Measurements from ENCODE around the gene UTRN. TPM values are rescaled to one million over a fixed set of nuclear protein-coding genes. Genes with fewer than 3 reads are reported as not detected.

Gene UTRN
- total RNA-seq, 8 experiments from 2014 or later: 14.8 to 176 (median 60.8) TPM

DNA sequence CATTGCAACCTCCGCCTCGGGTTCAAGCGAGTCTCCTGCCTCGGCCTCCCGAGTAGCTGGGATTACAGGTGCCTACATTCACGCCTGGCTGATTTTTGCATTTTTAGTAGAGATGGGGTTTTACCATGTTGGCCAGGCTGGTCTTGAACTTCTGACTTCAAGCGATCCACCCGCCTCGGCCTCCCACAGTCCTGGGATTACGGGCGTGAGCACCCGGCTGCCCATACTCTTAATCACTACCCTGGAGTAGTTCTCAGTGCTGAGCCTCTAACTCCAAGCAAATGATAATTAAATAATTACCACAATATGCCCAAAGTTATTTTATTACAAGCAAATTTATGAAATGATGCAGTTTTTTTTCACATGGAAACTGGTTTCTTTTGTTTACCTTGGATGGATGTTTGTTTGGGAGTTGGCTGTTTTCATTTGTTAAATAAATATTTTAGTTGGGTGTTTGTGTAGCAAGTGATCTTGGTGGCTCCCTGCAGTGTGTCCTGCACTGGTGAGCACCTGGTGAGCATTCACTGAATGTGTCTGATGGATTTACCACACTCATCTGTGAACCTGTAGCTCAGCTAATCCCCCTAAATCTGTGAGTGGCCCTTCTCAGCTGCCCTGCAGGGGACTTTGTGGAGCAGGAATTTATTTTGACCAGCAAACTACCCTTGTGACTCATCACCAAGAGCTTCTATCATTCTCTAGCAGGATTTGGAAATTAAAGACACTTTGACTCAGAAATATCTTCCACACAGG is 36.9 kb downstream of the UTRN start:
- Histone ChIP-seq H3K27ac (no peak overlapping the region), H3K4me1 (replicated peaks in 1 of 2) (peaks cover 13 to 14% of the 10 kb centered on the region in 2 donors), H3K4me3 (no peak overlapping the region)
- in situ Hi-C loops (cut with MboI; ENCODE audit: low pct_unique_long_range_greater_than_20kb in 2 of 9, low sequenced_read_pairs in 9 of 9, unreplicated experiment in 9 of 9): no loop called here
- 67 to 100% (median 92%) methylated on average over 2 to 10 of the region's 12 CpGs; no CpG with 5 or more reads in 4 of the 10 experiments for WGBS, 10 experiments
- no peak for ATAC-seq (replicated peaks in 6 of 8)

GRCh38 chr6:144325232-144325631 is 40.1 kb downstream of the UTRN start:
- no peak for ATAC-seq (replicated peaks in 6 of 8)
- in situ Hi-C loops (cut with MboI; ENCODE audit: low pct_unique_long_range_greater_than_20kb in 2 of 9, low sequenced_read_pairs in 9 of 9, unreplicated experiment in 9 of 9): no loop called here

DNA sequence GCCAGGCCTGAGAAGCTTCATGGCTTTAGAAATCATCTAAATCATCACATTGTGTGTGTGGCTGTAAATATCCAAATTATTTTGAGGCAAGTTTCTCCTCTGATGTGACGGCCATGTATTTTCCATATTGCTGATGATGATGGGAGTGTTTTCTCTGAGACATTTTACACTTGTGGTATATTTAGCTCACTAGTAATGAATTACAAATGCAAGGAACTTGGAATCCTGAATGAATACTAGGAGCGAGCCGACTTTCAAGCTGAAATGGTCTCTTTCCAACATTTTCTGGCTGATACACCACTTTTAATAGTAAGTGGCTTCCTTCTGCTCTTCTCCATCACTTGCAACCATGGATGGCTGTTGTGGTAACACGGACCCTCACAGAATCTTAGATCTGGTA is 41.3 kb downstream of the UTRN start:
- WGBS, 10 experiments: 0 to 100% (median 80%) methylated on average over 1 to 4 of the region's 4 CpGs; no CpG with 5 or more reads in 1 of the 10 experiments
- in situ Hi-C loops (cut with MboI; ENCODE audit: low pct_unique_long_range_greater_than_20kb in 2 of 9, low sequenced_read_pairs in 9 of 9, unreplicated experiment in 9 of 9): no loop called here
- Histone ChIP-seq H3K4me3 (no peak overlapping the region), H3K27ac (no peak overlapping the region), H3K4me1 (replicated peaks in 1 of 2) (peaks cover 0 to 11% of the 10 kb centered on the region in 2 donors)
- peak in 3 of 8 experiments; percentile 50 to 66 (median 65) for ATAC-seq (replicated peaks in 6 of 8)

More at GRCh38 chr6:144325232-144325631, 40.1 kb downstream of the UTRN start:
- no peak overlapping the region for H3K4me3 ChIP-seq
- no peak overlapping the region for H3K27ac ChIP-seq
- 86 to 100% (median 95%) methylated on average over 1 of the region's 1 CpG; no CpG with 5 or more reads in 6 of the 10 experiments for WGBS, 10 experiments
- peaks cover 10 to 19% of the 10 kb centered on the region in 2 donors for H3K4me1 ChIP-seq (replicated peaks in 1 of 2)

DNA sequence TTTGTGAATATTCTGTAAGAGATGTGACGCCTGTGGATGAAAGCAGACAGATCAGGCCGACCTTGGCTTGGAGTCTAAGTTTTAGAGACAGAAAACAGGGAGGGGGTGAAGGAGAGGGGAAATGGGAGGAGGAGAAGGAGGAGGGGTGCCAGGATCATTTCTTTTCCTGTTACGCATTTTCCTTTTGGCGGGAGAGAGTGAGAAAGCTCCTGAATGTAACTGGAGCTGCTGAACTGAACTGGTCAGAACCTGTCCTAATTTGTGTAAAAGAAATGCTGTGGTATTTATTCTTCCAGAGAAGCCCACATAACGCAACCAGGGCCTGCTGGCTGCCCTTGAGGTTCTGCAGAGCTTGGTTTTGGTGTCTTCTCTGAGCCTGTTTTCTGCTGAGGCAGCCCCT is 41.9 kb downstream of the UTRN start:
- H3K4me3 ChIP-seq: no peak overlapping the region
- in situ Hi-C loops (cut with MboI; ENCODE audit: low pct_unique_long_range_greater_than_20kb in 2 of 9, low sequenced_read_pairs in 9 of 9, unreplicated experiment in 9 of 9): no loop called here
- WGBS, 10 experiments: 60 to 100% (median 73%) methylated on average over 1 to 3 of the region's 5 CpGs; no CpG with 5 or more reads in 6 of the 10 experiments
- H3K4me1 ChIP-seq (replicated peaks in 1 of 2): peaks cover 0 to 11% of the 10 kb centered on the region in 2 donors
- H3K27ac ChIP-seq: peak overlapping the region in 1 of 2 donors; percentile 48
- peak in 5 of 8 experiments; percentile 54 to 74 (median 61) for ATAC-seq (replicated peaks in 6 of 8)

GRCh38 chr6:144330017-144330987 is 45.2 kb downstream of the UTRN start:
- in situ Hi-C loops (cut with MboI; ENCODE audit: low pct_unique_long_range_greater_than_20kb in 2 of 9, low sequenced_read_pairs in 9 of 9, unreplicated experiment in 9 of 9): no loop called here
- ATAC-seq (replicated peaks in 6 of 8): peak in 1 of 8 experiments; percentile 29
- WGBS, 10 experiments: 70 to 93% (median 85%) methylated on average over 2 to 9 of the region's 10 CpGs; no CpG with 5 or more reads in 1 of the 10 experiments

DNA sequence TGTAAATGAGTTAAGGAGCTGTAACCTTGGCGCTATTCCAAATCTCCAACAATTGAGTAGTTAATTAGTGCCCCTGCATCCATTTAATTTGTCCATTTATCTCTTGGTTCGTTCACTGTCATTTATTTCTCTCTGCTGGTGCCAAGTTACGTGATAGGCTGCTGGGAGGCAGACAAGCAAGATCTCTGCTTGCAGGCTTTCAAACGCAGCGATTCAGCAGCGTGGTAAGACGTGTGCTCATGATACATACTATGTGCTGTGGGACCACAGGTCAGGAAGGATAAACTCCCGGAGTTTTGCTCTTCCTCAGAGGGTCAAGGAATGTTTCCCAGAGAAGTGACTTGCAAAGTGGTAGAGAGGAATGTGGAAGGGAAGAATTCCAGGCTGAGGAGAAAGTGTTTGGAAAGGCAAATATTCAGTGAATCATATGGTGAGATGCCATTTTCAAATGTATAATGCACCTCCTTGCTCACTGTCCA is 46.4 kb downstream of the UTRN start:
- 40 to 100% (median 89%) methylated on average over 1 to 7 of the region's 8 CpGs; no CpG with 5 or more reads in 2 of the 10 experiments for WGBS, 10 experiments
- Histone ChIP-seq H3K4me3 (no peak overlapping the region), H3K4me1 (replicated peaks in 1 of 2) (peaks cover 0 to 11% of the 10 kb centered on the region in 2 donors), H3K27ac (no peak overlapping the region)
- in situ Hi-C loops (cut with MboI; ENCODE audit: low pct_unique_long_range_greater_than_20kb in 2 of 9, low sequenced_read_pairs in 9 of 9, unreplicated experiment in 9 of 9): no loop called here
- no peak for ATAC-seq (replicated peaks in 6 of 8)

More at GRCh38 chr6:144330017-144330987, 45.2 kb downstream of the UTRN start:
- Histone ChIP-seq H3K4me1 (replicated peaks in 1 of 2) (peaks cover 0 to 11% of the 10 kb centered on the region in 2 donors), H3K4me3 (no peak overlapping the region), H3K27ac (no peak overlapping the region)

GRCh38 chr6:144332177-144332576 is 47.0 kb downstream of the UTRN start:
- Histone ChIP-seq H3K4me1 (replicated peaks in 1 of 2) (peaks cover 0 to 6% of the 10 kb centered on the region in 2 donors), H3K4me3 (no peak overlapping the region), H3K27ac (no peak overlapping the region)
- in situ Hi-C loops (cut with MboI; ENCODE audit: low pct_unique_long_range_greater_than_20kb in 2 of 9, low sequenced_read_pairs in 9 of 9, unreplicated experiment in 9 of 9): no loop called here
- ATAC-seq (replicated peaks in 6 of 8): no peak
- WGBS, 10 experiments: 83 to 100% (median 95%) methylated on average over 1 to 3 of the region's 3 CpGs; no CpG with 5 or more reads in 1 of the 10 experiments

GRCh38 chr6:144334150-144334708 is 49.1 kb downstream of the UTRN start:
- Histone ChIP-seq H3K4me1 (replicated peaks in 1 of 2) (peaks cover 0 to 2% of the 10 kb centered on the region in 2 donors), H3K27ac (no peak overlapping the region), H3K4me3 (no peak overlapping the region)
- ATAC-seq (replicated peaks in 6 of 8): no peak
- WGBS, 10 experiments: 47 to 100% (median 74%) methylated on average over 1 to 3 of the region's 12 CpGs; no CpG with 5 or more reads in 6 of the 10 experiments
- in situ Hi-C loops (cut with MboI; ENCODE audit: low pct_unique_long_range_greater_than_20kb in 2 of 9, low sequenced_read_pairs in 9 of 9, unreplicated experiment in 9 of 9): no loop called here

Other genes with a start within 250 kb of the UTRN start
- gene SF3B5, start 189.8 kb upstream of the UTRN start, total RNA-seq: 100 to 1,000 TPM; 160 to 392 (median 214) TPM
- 1 to 10 TPM in 1 of 8 experiments, under 1 TPM in 5, not detected in 2; 0.05 to 2.0 (median 0.60) TPM for gene STX11, start 134.8 kb upstream of the UTRN start, total RNA-seq